ENCODE measurements around the gene RNLS. TPM values are rescaled to one million over a fixed set of nuclear protein-coding genes. Genes with fewer than 3 reads are reported as not detected.
A peak's percentile ranks its signal among the peaks of the same experiment; 100 is the strongest.

RNLS gene
- total RNA-seq, 2 experiments from 2014 or later, result not detected

- H2AFZ ChIP-seq (ENCODE audit: low read length), result no peak overlapping the region
- POLR2A ChIA-PET, result interaction anchor here (1.0 to 1.4 kb wide), 2 partner anchors 11 to 24 kb away, joined by 3 read pairs; no protein-coding TSS in a partner anchor
- no peak overlapping the region for H3K4me2 ChIP-seq (ENCODE audit: low read length)
- H4K20me1 ChIP-seq (ENCODE audit: insufficient read depth, low read length), result no peaks in the 10 kb centered on the region
- no peak for DNase-seq (ENCODE audit: low spot score)
- BruUV-seq (replicated peaks), result no TSS peak
- TF ChIP-seq EZH2phosphoT487 (IDR thresholded peaks at IDR 0.05; ENCODE audit: borderline replicate concordance, low read depth, low read length) (no peak), CTCF (conservative IDR thresholded peaks at IDR 0.05; ENCODE audit: low read length) (no peak)
- H3K36me3 ChIP-seq (ENCODE audit: insufficient read depth, low read length), result no peaks in the 10 kb centered on the region
- no peaks in the 10 kb centered on the region for H3K79me2 ChIP-seq (ENCODE audit: insufficient read depth, low read depth, low read length)
- no peaks in the 10 kb centered on the region for H3K9me3 ChIP-seq (ENCODE audit: low read length)
- intact Hi-C loops (cut with micrococcal nuclease; ENCODE audit: unreplicated experiment), result no loop called here
- H3K9me2 ChIP-seq (ENCODE audit: insufficient read depth, low read length), result no peaks in the 10 kb centered on the region
- H3K27ac ChIP-seq (ENCODE audit: low read depth, low read length, poor library complexity, severe bottlenecking), result no peak overlapping the region
- CTCF ChIA-PET (ENCODE audit: unreplicated experiment), result no interaction called here
- H3K4me1 ChIP-seq (ENCODE audit: insufficient read depth, low read length, poor library complexity, severe bottlenecking), result no peaks in the 10 kb centered on the region
- H3K4me3 ChIP-seq (ENCODE audit: low read depth, low read length, poor library complexity, severe bottlenecking), result no peak overlapping the region
Observed at GRCh38 chr10:88592381-88592780, 9.3 kb upstream of the RNLS start.

GRCh38 chr10:88586462-88586861 lies 3.3 kb upstream of the RNLS start, which contains the start of gene LIPJ:
Gene LIPJ (plus strand): TSS chr10:88586762. CDS start chr10:88590688, 3,926 bp downstream.
- Histone ChIP-seq H4K20me1 (ENCODE audit: insufficient read depth, low read length) (no peaks in the 10 kb centered on the region), H3K4me3 (ENCODE audit: low read depth, low read length, poor library complexity, severe bottlenecking) (no peak within 1 kb of the TSS), H3K4me1 (ENCODE audit: insufficient read depth, low read length, poor library complexity, severe bottlenecking) (no peaks in the 10 kb centered on the region), H2AFZ (ENCODE audit: low read length) (no peak within 1 kb of the TSS), H3K9me2 (ENCODE audit: insufficient read depth, low read length) (no peaks in the 10 kb centered on the region), H3K4me2 (ENCODE audit: low read length) (no peak within 1 kb of the TSS), H3K79me2 (ENCODE audit: insufficient read depth, low read depth, low read length) (no peaks in the 10 kb centered on the region), H3K36me3 (ENCODE audit: insufficient read depth, low read length) (no peaks in the 10 kb centered on the region), H3K9me3 (ENCODE audit: low read length) (no peaks in the 10 kb centered on the region), H3K27ac (ENCODE audit: low read depth, low read length, poor library complexity, severe bottlenecking) (no peak within 1 kb of the TSS)
- TF ChIP-seq EZH2phosphoT487 (IDR thresholded peaks at IDR 0.05; ENCODE audit: borderline replicate concordance, low read depth, low read length) (no peak), CTCF (conservative IDR thresholded peaks at IDR 0.05; ENCODE audit: low read length) (no peak)
- ChIA-PET CTCF (ENCODE audit: unreplicated experiment) (no interaction called here), POLR2A (interaction anchor here (1.9 kb wide), 1 partner anchor 30 kb away, joined by 6 read pairs; no protein-coding TSS in a partner anchor)
- intact Hi-C loops (cut with micrococcal nuclease; ENCODE audit: unreplicated experiment), result no loop called here
- no TSS peak for BruUV-seq (replicated peaks)
- no peak for DNase-seq (ENCODE audit: low spot score)

- no peak overlapping the region for H3K4me3 ChIP-seq (ENCODE audit: low read depth, low read length, poor library complexity, severe bottlenecking)
- no peaks in the 10 kb centered on the region for H4K20me1 ChIP-seq (ENCODE audit: insufficient read depth, low read length)
- no peak overlapping the region for H2AFZ ChIP-seq (ENCODE audit: low read length)
- H3K9me3 ChIP-seq (ENCODE audit: low read length), result no peaks in the 10 kb centered on the region
- no peaks in the 10 kb centered on the region for H3K79me2 ChIP-seq (ENCODE audit: insufficient read depth, low read depth, low read length)
- DNase-seq (ENCODE audit: low spot score), result no peak
- no TSS peak for BruUV-seq (replicated peaks)
- CTCF ChIA-PET (ENCODE audit: unreplicated experiment), result no interaction called here
- peak overlapping the region; percentile 20; the same call in 1 of the 2 replicates for H3K4me2 ChIP-seq (ENCODE audit: low read length)
- H3K27ac ChIP-seq (ENCODE audit: low read depth, low read length, poor library complexity, severe bottlenecking), result no peak overlapping the region
- H3K4me1 ChIP-seq (ENCODE audit: insufficient read depth, low read length, poor library complexity, severe bottlenecking), result no peaks in the 10 kb centered on the region
- intact Hi-C loops (cut with micrococcal nuclease; ENCODE audit: unreplicated experiment), result no loop called here
- POLR2A ChIA-PET, result interaction anchor here (1.1 kb wide), 1 partner anchor 10 kb away, joined by 3 read pairs; no protein-coding TSS in a partner anchor
- H3K36me3 ChIP-seq (ENCODE audit: insufficient read depth, low read length), result no peaks in the 10 kb centered on the region
- TF ChIP-seq EZH2phosphoT487 (IDR thresholded peaks at IDR 0.05; ENCODE audit: borderline replicate concordance, low read depth, low read length) (no peak), CTCF (conservative IDR thresholded peaks at IDR 0.05; ENCODE audit: low read length) (no peak)
- no peaks in the 10 kb centered on the region for H3K9me2 ChIP-seq (ENCODE audit: insufficient read depth, low read length)
Observed at GRCh38 chr10:88583584-88583957, 453 bp upstream of the RNLS start.

Measured in OCI-LY7 (cell line).